ENCODE measurements around the gene NDC80. TPM values are rescaled to one million over a fixed set of nuclear protein-coding genes. Genes with fewer than 3 reads are reported as not detected.
A peak's percentile ranks its signal among the peaks of the same experiment; 100 is the strongest.

NDC80 gene
- total RNA-seq, 4 donors from 2014 or later = 0.63 to 3.7 (median 1.4) TPM

- no peak for DNase-seq (ENCODE audit: low spot score in 2 of 2)
- no peak overlapping the region for H3K27ac ChIP-seq
- H3K27me3 ChIP-seq = no peaks in the 10 kb centered on the region
- 91 to 93% methylated on average over 5 of the region's 5 CpGs for WGBS, 2 donors
- TF ChIP-seq, protein P1, sequence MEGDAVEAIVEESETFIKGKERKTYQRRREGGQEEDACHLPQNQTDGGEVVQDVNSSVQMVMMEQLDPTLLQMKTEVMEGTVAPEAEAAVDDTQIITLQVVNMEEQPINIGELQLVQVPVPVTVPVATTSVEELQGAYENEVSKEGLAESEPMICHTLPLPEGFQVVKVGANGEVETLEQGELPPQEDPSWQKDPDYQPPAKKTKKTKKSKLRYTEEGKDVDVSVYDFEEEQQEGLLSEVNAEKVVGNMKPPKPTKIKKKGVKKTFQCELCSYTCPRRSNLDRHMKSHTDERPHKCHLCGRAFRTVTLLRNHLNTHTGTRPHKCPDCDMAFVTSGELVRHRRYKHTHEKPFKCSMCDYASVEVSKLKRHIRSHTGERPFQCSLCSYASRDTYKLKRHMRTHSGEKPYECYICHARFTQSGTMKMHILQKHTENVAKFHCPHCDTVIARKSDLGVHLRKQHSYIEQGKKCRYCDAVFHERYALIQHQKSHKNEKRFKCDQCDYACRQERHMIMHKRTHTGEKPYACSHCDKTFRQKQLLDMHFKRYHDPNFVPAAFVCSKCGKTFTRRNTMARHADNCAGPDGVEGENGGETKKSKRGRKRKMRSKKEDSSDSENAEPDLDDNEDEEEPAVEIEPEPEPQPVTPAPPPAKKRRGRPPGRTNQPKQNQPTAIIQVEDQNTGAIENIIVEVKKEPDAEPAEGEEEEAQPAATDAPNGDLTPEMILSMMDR (IDR thresholded peaks at IDR 0.05) = no peak
- TF ChIP-seq POLR2A (IDR thresholded peaks at IDR 0.05) (no peak), EP300 (IDR thresholded peaks at IDR 0.05) (no peak)
- H3K9me3 ChIP-seq = no peaks in the 10 kb centered on the region
- H3K4me1 ChIP-seq = no peaks in the 10 kb centered on the region
- no peak overlapping the region for H3K4me3 ChIP-seq
- H3K36me3 ChIP-seq = no peaks in the 10 kb centered on the region
Observed at GRCh38 chr18:2597639-2598038, 26.3 kb downstream of the NDC80 start.

DNA sequence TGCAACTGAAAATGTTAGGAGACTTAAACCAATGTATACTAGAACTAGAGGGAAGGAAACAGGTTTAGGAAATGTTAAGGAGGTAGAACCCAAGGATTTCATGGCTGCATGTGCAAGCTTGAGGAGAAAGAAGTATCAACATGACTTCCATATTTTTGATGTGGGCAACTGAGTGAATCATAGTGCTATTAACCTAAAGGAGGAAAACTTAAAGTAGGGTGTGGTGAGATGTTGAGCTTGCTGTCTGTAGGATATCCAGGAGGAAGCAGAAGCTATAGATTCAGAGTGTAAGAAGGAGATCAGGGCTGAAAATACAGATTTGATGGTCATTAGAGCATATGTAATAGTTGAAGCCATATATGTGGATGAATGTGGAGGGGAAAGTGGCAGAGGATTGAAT lies 31.5 kb downstream of the NDC80 start:
- TF ChIP-seq EP300 (IDR thresholded peaks at IDR 0.05) = no peak
- TF ChIP-seq POLR2A (IDR thresholded peaks at IDR 0.05) = no peak
- TF ChIP-seq, protein P1 (IDR thresholded peaks at IDR 0.05) = no peak

DNA sequence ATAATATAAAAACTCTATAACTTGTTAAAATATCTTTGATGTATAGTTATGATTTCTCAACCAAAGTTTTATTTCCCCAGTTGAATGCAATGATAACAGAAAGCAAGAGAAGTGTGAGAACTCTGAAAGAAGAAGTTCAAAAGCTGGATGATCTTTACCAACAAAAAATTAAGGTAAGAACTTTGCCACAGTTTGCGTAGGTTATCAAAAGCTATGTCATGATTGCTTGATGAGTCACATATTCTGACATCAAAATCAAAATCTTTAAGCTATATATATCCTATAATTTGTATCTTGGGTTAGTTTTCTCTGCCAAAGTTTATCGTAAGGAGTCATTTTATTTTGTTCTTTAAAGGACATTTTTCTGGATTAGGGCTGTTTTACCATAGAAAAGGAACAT lies 35.0 kb downstream of the NDC80 start:
- H3K4me3 ChIP-seq = no peak overlapping the region
- no peaks in the 10 kb centered on the region for H3K9me3 ChIP-seq
- no peaks in the 10 kb centered on the region for H3K36me3 ChIP-seq
- H3K4me1 ChIP-seq = peaks cover 0 to 9% (median 0%) of the 10 kb centered on the region in 4 donors
- no peaks in the 10 kb centered on the region for H3K27me3 ChIP-seq
- TF ChIP-seq POLR2A (IDR thresholded peaks at IDR 0.05) (no peak), EP300 (IDR thresholded peaks at IDR 0.05) (no peak)
- TF ChIP-seq, protein P1 (IDR thresholded peaks at IDR 0.05) = no peak
- DNase-seq (ENCODE audit: low spot score in 2 of 2) = no peak
- peak overlapping the region in 2 of 4 donors; percentile 15 to 40 for H3K27ac ChIP-seq
- 81 to 86% methylated on average over 2 of the region's 2 CpGs for WGBS, 2 donors

More for the DNA sequence above, 31.5 kb downstream of the NDC80 start:
- Histone ChIP-seq H3K27ac (no peak overlapping the region), H3K4me3 (no peak overlapping the region), H3K9me3 (no peaks in the 10 kb centered on the region), H3K36me3 (no peaks in the 10 kb centered on the region), H3K27me3 (no peaks in the 10 kb centered on the region), H3K4me1 (peaks cover 0 to 9% (median 0%) of the 10 kb centered on the region in 4 donors)
- DNase-seq (ENCODE audit: low spot score in 2 of 2) = no peak

- WGBS, 2 donors = 97 to 98% methylated on average over 2 of the region's 2 CpGs
- H3K4me1 ChIP-seq = peaks cover 0 to 9% (median 0%) of the 10 kb centered on the region in 4 donors
- H3K27ac ChIP-seq = no peak overlapping the region
- peaks cover 0 to 1% (median 0%) of the 10 kb centered on the region in 3 donors for H3K36me3 ChIP-seq
- H3K4me3 ChIP-seq = no peak overlapping the region
- H3K9me3 ChIP-seq = no peaks in the 10 kb centered on the region
- TF ChIP-seq POLR2A (IDR thresholded peaks at IDR 0.05) (no peak), EP300 (IDR thresholded peaks at IDR 0.05) (no peak)
- TF ChIP-seq, protein P1 (IDR thresholded peaks at IDR 0.05) = no peak
- no peak for DNase-seq (ENCODE audit: low spot score in 2 of 2)
- H3K27me3 ChIP-seq = no peaks in the 10 kb centered on the region
Observed at GRCh38 chr18:2609604-2610003, 38.2 kb downstream of the NDC80 start.

DNA sequence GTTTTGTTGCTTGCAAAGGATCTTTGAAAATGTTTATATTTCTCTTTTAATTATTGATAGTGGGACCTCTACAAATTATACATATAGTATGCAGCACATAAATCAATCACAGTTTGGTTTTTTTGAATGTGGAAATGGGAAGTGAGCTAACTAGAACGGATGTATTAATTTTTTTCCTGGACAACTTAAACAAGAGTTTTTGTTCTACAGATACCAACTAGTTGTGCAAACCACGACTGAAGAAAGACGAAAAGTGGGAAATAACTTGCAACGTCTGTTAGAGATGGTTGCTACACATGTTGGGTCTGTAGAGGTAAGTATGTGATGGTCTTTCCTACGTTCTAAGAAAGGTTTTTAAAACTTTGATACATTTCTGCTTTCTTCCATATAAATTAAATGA lies 39.2 kb downstream of the NDC80 start:
- no peaks in the 10 kb centered on the region for H3K9me3 ChIP-seq
- WGBS, 2 donors = 77 to 84% methylated on average over 5 of the region's 5 CpGs
- no peak overlapping the region for H3K4me3 ChIP-seq
- no peak for DNase-seq (ENCODE audit: low spot score in 2 of 2)
- H3K4me1 ChIP-seq = peaks cover 0 to 9% (median 0%) of the 10 kb centered on the region in 4 donors
- H3K27me3 ChIP-seq = no peaks in the 10 kb centered on the region
- H3K27ac ChIP-seq = no peak overlapping the region
- TF ChIP-seq POLR2A (IDR thresholded peaks at IDR 0.05) (no peak), EP300 (IDR thresholded peaks at IDR 0.05) (no peak)
- TF ChIP-seq, protein P1 (IDR thresholded peaks at IDR 0.05) = no peak
- peaks cover 0 to 10% (median 0%) of the 10 kb centered on the region in 3 donors for H3K36me3 ChIP-seq
